CD4-positive, alpha-beta T cell treated with Interleukin-21 for 1 hour (primary cell): ENCODE results near the gene FAM13C.
"Not testable (repeated sequence)": the region's sequence is repeated elsewhere in the genome, so short reads cannot be mapped to it uniquely, and the experiment has no call there.

ENCODE experiments used
- DNase-seq: peaks from one replicate; pipeline ENCODE4 v3.0.0-alpha.2; 2020

The FAM13C gene

GRCh38 chr10:59362144-59362958 lies at the start of gene FAM13C:
Gene FAM13C (minus strand): TSS chr10:59362549. CDS start chr10:59362460, 89 bp downstream.
- DNase-seq, result no peak

GRCh38 chr10:59405235-59405634 lies 42.9 kb upstream of the FAM13C start:
- no peak for DNase-seq

GRCh38 chr10:59400214-59400613 lies 37.9 kb upstream of the FAM13C start:
- DNase-seq, result no peak

DNA sequence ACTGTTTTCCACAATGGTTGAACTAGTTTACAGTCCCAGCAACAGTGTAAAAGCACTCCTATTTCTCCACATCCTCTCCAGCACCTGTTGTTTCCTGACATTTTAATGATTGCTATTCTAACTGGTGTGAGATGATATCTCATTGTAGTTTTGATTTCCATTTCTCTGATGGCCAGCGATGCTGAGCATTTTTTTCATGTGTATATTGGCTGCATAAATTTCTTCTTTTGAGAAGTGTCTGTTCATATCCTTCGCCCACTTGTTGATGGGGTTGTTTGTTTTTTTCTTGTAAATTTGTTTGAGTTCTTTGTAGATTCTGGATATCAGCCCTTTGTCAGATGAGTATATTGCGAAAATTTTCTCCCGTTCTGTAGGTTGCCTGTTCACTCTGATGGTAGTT lies 37.0 kb upstream of the FAM13C start:
- DNase-seq, result not testable (repeated sequence)

DNA sequence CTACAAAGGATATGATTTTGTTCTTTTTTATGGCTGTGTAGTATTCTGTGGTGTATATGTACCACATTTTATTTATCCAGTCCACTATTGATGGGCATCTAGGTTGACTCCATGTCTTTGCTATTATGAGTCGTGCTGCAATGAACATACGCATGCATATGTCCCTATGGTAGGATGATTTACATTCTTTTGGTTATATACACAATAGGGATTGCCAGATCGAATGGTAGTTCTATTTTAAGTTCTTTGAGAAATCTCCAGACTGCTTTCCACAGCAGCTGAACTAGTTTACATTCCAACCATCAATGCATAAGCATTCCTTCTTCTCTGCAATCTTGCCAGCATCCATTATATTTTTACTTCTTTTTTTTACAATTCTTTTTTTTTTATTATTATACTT lies 35.6 kb upstream of the FAM13C start:
- no peak for DNase-seq

- DNase-seq, result no peak
Observed at GRCh38 chr10:59395984-59396383, 33.6 kb upstream of the FAM13C start.

GRCh38 chr10:59393349-59393748 lies 31.0 kb upstream of the FAM13C start:
- DNase-seq, result no peak

GRCh38 chr10:59391060-59391459 lies 28.7 kb upstream of the FAM13C start:
- DNase-seq, result no peak

DNA sequence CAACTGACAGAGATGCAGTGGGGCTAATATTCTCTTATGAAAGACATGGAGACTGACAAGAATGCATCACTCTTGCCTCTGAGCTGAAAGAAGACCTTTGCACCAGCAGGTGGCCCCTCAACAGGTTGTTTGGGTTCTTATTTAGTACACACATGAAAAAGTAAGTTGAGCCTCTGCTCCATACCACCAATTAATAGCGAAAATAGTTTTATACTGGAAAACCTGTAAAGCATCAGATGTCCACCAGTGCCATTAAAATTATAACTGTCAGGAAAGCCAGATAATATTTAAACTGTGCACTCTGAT lies 26.3 kb upstream of the FAM13C start:
- no peak for DNase-seq

DNA sequence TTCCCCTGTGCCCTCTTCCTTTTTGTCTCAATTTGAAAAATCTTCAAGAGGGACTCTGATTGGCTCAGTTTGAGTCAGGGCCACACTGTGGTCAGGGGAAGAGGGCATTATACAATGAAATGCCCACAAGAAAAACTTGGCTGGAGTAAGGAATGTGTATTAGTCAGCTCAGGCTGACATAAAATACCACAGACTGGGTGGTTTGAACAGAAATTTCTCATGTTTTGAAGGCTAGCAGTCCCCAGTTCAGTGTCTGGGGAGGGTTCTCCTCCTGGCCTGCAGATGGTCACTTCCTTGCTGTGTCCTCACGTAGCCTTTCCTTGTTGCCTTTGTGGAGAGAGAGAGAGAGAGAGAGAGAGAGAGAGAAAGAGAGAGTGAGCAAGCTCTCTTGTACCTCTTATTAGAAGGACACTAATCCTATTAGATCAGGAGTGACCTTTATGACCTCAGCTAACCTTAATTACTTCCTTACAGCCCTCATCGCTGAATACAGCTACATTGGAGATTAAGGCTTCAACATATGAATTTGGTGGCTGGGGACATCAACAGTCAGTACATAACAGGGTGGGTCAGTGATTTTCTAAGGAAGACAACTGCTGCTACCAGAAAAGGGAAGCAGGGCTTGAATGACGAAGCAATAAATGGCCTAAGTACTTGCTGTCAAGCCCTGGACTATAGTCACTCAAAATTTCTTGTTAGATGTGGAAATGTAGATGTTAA lies 25.8 kb upstream of the FAM13C start:
- no peak for DNase-seq

GRCh38 chr10:59384761-59385160 lies 22.4 kb upstream of the FAM13C start:
- no peak for DNase-seq

DNA sequence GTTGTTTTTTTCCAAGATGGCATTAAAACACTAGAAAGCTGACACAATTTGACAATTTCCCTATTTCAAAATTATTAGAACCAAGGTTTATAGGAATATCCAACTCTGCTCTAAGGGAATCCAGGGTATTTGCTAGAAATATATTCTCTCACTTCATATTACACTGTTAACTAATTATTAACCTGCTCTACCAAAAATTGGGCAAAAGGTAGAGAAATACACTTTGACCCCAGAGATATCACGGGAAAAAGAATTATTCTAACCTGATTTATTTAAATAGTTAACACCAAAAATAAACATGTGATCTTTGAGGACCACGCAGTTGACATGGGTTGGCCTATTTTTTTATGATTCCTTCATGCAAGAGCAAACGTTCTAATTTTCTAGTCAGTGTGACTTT lies 21.6 kb upstream of the FAM13C start:
- no peak for DNase-seq

DNA sequence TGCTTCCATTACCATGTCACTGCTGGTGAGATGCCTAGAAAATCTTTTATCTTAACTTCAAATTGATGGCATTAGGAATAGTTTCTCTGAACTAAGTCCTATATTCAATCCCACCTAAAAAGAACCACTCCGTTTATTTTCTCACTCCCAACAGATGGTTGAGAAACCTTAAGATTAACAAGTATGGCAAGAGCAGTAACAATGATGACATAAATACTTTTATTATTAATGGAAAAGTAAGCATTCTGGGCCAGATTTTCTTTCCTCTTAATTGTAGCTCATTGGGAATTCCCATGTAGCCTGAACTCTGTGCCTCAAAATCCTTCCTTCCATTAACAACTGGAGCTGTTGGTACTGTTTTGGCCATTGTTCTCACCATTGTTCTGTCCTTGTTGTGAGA lies 21.1 kb upstream of the FAM13C start:
- DNase-seq, result no peak

- DNase-seq, result no peak
Observed at GRCh38 chr10:59382831-59383295, 20.5 kb upstream of the FAM13C start.

DNA sequence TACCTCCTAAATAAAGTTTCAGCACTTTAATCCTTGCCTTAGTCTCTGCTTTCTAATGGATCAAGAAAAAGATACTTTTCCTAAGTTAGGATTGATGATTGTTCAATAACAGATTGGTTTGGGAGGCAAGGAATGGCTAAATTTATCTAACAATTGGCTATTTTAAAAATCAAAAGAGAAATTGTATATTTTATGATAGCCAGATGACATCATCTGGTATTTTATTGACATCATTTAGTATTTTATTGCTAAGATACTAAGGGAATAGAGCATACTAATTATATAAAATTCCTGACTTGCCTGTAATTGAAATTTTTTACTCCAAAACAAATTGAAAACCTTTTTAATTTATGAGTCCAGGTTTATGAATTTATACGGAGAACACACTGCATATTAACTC lies 19.3 kb upstream of the FAM13C start:
- DNase-seq, result no peak

- DNase-seq, result no peak
Observed at GRCh38 chr10:59376846-59377245, 14.5 kb upstream of the FAM13C start.

GRCh38 chr10:59375990-59376389 lies 13.6 kb upstream of the FAM13C start:
- no peak for DNase-seq

GRCh38 chr10:59374916-59375315 lies 12.6 kb upstream of the FAM13C start:
- DNase-seq, result no peak

DNA sequence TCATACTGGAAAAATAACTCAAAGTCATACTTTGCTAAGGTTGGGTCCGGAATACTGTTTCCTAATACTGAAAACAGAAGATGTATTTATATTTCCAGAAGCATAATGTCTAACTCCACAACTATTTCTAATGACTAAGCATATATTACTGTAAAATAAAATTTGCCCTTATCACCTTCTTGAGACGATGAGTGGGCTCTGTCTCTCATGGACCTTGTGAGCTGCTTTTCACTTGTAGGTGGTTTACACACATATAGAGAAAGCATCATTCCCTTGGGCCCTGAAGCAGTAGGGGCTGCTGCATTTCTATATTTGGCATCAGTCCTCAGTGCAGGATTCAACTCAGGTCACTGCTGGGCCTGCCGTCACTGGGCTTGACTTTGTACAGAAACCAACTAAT lies 10.7 kb upstream of the FAM13C start:
- DNase-seq, result no peak

DNA sequence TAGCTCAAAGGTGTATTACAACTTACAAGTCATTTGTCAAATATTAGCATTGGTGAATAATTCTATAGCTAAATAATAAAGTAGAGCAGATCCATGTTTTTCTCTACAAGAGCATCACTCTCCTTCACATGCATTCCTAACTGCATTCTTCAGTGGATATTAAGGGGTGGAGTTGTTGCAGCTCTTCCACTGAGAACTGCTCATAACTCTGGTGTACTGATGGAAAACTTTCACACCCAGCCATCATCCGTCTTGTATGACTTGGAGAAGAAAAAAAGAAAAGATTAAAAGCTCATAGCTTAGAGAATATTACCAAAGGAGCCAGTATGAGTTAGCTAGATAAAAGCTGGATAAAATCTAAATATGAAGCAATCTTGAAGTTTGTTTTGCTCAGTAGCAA lies 10.2 kb upstream of the FAM13C start:
- DNase-seq, result no peak

DNA sequence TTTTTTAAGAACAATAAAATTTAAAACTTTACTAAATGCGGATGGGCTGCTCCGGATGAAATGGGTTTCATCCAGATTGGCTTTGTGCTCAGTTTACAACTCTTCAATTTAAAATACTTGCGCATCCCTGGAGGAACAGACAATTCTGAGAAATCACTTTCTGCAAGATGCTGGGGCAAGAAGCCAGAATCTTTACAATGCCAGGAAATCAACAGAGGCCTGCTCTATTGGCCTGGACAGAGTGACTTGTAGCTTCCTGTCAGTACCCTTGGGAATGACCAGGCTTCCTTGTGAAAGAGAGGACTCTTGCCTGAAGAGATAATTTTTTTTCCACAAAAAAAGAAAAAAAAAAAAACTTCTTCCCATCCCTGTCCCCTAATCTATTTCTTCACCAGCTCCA lies 3.9 kb upstream of the FAM13C start:
- no peak for DNase-seq

DNA sequence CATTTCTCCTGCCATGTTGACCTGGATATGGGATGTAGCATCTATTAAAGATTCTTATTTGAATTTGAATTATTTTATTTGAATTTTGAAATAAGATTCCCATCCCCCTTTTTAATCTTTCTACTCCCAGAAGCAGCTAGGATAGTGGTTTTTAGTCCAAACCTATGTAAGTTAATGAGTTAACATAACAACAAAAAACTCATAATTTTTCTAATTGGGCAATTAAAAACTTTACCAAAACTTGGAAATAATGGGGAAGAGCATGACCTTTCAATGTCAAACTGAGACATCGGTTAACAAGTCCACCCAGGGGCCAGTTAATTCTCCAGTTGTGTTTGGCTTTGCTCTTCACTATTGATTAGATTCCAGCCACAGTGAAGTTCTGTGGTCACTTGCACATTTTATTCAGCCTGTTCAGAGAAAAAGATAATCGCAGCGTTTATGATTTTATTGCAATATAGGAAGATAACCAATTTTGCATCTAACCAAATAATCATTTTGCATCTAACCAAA lies 1.2 kb upstream of the FAM13C start:
- DNase-seq, result no peak

DNA sequence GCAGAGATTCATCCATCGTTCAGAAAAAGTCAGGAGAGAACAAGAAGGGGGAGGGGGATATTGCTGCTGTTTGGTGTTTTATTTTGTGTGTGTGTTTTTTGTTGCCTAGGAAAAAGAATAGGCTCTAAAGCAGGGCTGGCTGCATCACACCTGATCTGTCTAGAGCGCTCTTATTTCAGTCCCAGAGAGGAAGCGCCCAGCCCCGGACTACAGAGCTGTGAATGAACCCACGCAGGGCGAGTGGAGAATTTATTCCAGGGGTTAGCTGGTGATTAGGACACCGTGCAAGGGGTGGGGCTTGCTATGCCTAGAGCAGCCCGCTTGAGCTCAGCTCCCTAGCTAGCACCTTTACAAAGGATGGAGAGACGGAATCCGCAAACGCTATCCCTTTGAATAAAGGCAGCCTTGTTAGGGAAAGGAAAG lies 621 bp upstream of the FAM13C start:
- DNase-seq, result no peak

- no peak for DNase-seq
Observed at GRCh38 chr10:59361663-59362143, 646 bp downstream of the FAM13C start.
